Measurements from ENCODE around the gene EPN2. TPM values are rescaled to one million over a fixed set of nuclear protein-coding genes. Genes with fewer than 3 reads are reported as not detected.

The EPN2 gene
- total RNA-seq, 1 experiment from 2014 or later, result 57.8 TPM

DNA sequence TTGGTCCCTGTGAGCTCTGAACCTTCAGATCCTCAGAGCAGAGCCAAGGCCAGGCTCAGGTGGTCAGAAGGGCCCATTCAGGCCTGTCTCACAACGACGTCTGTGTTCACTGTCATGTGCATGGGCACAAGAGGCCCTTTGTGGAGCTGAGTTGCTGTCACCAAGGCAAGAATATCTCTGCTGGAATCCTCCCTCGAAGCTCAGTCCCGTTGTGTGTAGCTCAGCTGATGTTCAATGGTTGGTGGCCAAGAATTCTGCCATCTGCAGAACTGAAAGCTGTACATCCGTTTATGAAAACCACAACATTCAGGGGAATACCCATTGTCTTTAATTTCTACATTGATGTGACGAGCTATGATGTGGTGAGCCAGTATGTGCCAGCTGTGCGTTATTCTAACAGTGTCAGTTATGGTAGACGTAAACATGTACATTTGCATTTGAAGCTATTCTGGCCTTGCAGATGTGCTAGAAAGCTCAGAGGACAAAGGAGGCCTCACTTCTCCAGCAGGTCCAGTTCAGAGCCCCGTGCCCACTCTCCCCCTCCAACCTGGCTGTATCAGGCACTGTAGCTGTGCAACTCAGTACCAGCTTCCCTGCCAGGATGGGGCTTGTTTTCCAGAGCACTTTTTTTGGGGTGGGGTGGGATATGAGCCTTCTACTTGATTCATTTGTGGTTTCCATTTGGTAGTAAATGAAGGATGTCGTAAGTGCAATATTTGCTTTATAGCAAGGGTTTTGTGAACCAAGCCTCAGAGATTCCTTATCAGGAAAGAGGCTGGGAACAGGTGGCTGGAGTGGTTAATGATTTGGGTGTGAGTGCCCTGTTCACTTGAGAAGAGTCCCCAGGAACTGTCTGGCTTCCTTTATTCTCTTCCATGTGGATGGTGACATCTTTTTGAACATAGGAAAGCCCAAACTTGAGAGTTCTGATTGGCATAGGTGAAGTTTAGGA is 69.3 kb downstream of the EPN2 start:
- Histone ChIP-seq H2BK5ac (ENCODE audit: insufficient read length, low read length) (no peak overlapping the region), H2BK12ac (ENCODE audit: insufficient read length, low read depth, low read length) (no peak overlapping the region), H4K20me1 (ENCODE audit: control insufficient read depth, insufficient read depth, insufficient read length) (peaks cover 2% of the 10 kb centered on the region), H4K91ac (ENCODE audit: insufficient read length, low read depth, low read length) (no peak overlapping the region), H2AFZ (ENCODE audit: low read length) (no peak overlapping the region), H4K5ac (ENCODE audit: insufficient read length, low read depth, low read length) (no peak overlapping the region), H3K27ac (ENCODE audit: insufficient read length, low read depth, low read length) (no peak overlapping the region), H3K4ac (ENCODE audit: low read depth, low read length) (no peak overlapping the region), H3K27me3 (ENCODE audit: insufficient read depth, low read length) (no peaks in the 10 kb centered on the region), H2BK15ac (ENCODE audit: low read depth, low read length) (no peak overlapping the region), H3K4me1 (ENCODE audit: insufficient read depth, low read length) (no peaks in the 10 kb centered on the region; the same call in 1 of the 2 replicates), H3K9ac (ENCODE audit: extremely low read depth, insufficient read length, low read length) (no peak overlapping the region), H3K23ac (ENCODE audit: insufficient read length, low read depth, low read length) (no peak overlapping the region), H3K9me3 (ENCODE audit: control insufficient read depth, low read depth, low read length) (no peaks in the 10 kb centered on the region), H3K14ac (ENCODE audit: insufficient read depth, low read length) (no peak overlapping the region), H2AK5ac (ENCODE audit: insufficient read length, low read length) (no peak overlapping the region), H3K23me2 (ENCODE audit: insufficient read length, low read depth, low read length, poor library complexity, severe bottlenecking) (no peaks in the 10 kb centered on the region), H3K56ac (ENCODE audit: insufficient read length, low read depth, low read length) (no peak overlapping the region), H2BK20ac (ENCODE audit: low read depth, low read length, poor library complexity, severe bottlenecking) (no peak overlapping the region), H4K8ac (replicated peaks; ENCODE audit: insufficient read length, low read depth, low read length) (no peak overlapping the region), H3K79me1 (ENCODE audit: insufficient read depth, low read depth, low read length, poor library complexity, severe bottlenecking) (no peaks in the 10 kb centered on the region), H3K18ac (ENCODE audit: insufficient read length, low read depth, low read length) (no peak overlapping the region), H3T11ph (ENCODE audit: low read length) (no peak overlapping the region), H3K79me2 (ENCODE audit: insufficient read depth, low read length) (no peaks in the 10 kb centered on the region; the same call in 1 of the 2 replicates), H2BK120ac (ENCODE audit: low read depth, low read length, poor library complexity, severe bottlenecking) (no peak overlapping the region), H3K4me2 (ENCODE audit: insufficient read depth, insufficient read length, low read length) (no peak overlapping the region)
- no CpG with 5 or more reads among the region's 10 CpGs for WGBS (ENCODE audit: extremely low coverage, insufficient read length, low lambda C conversion rate)
- peaks cover 7 to 8% of the 10 kb centered on the region in 2 experiments for H3K4me1 Mint-ChIP-seq
- H3K4me3 Mint-ChIP-seq, result no peak overlapping the region
- no peak for DNase-seq
- no peak overlapping the region; a peak in 2 of 7 replicates for H3K27ac Mint-ChIP-seq
- H3K9me3 Mint-ChIP-seq, result no peaks in the 10 kb centered on the region
- no peaks in the 10 kb centered on the region for H3K27me3 Mint-ChIP-seq (ENCODE audit: low read depth)
- no peak for TF ChIP-seq CTCF (conservative IDR thresholded peaks at IDR 0.05)
- peaks cover 0 to 28% (median 9%) of the 10 kb centered on the region in 3 experiments; a peak in 4 of 7 replicates for H3K36me3 Mint-ChIP-seq (ENCODE audit: insufficient read depth in 1 of 3, low read depth in 3 of 3)

Measured in H9 (cell line).